ENCODE results near the gene GLRB.
A peak's percentile ranks its signal among the peaks of the same experiment; 100 is the strongest.
"Not testable (repeated sequence)": the region's sequence is repeated elsewhere in the genome, so short reads cannot be mapped to it uniquely, and the experiment has no call there.

The GLRB gene

GRCh38 chr4:157128395-157128794 is 52.4 kb downstream of the GLRB start:
- peak; percentile 6 for DNase-seq (ENCODE audit: low spot score)

- no peak for DNase-seq (ENCODE audit: low spot score)
Observed at GRCh38 chr4:157141976-157142375, 66.0 kb downstream of the GLRB start.

- DNase-seq (ENCODE audit: low spot score): no peak
Observed at GRCh38 chr4:157143369-157143768, 67.4 kb downstream of the GLRB start.

GRCh38 chr4:157151711-157152110 is 75.8 kb downstream of the GLRB start:
- no peak for DNase-seq (ENCODE audit: low spot score)

GRCh38 chr4:157165935-157166610 is 90.1 kb downstream of the GLRB start:
- DNase-seq (ENCODE audit: low spot score): no peak

- DNase-seq (ENCODE audit: low spot score): no peak
Observed at GRCh38 chr4:157170321-157170720, 94.4 kb downstream of the GLRB start.

DNA sequence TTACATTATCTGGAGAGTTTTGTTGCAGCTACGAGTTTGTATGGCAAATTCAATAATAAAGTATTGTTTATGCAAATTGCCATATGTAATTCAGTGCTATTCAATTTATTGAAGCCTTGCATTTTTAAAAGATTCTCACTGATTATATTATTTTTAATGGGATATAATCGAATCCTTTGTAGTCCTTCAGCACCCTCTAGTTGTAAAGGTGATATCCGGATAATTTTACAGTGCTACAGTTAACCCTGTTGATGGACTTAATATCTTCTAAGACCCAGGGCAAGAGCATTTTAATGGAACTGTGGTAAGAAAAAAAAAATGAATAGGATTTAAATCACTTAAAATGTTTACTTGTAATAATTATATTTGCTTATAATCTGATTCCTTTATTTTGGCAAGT is 96.1 kb downstream of the GLRB start:
- DNase-seq (ENCODE audit: low spot score): no peak

DNA sequence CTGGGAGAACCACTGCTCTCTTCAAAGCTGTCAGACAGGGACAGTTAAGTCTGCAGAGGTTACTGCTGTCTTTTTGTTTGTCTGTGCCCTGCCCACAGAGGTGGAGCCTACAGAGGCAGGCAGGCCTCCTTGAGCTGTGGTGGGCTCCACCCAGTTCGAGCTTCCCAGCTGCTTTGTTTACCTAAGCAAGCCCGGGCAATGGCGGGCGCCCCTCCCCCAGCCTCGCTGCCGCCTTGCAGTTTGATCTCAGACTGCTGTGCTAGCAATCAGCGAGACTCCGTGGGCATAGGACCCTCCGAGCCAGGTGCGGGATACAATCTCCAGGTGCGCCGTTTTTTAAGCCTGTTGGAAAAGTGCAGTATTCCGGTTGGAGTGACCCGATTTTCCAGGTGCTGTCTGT is 104.3 kb downstream of the GLRB start:
- DNase-seq (ENCODE audit: low spot score): not testable (repeated sequence)

- no peak for DNase-seq (ENCODE audit: low spot score)
Observed at GRCh38 chr4:157184300-157184699, 108.3 kb downstream of the GLRB start.

DNA sequence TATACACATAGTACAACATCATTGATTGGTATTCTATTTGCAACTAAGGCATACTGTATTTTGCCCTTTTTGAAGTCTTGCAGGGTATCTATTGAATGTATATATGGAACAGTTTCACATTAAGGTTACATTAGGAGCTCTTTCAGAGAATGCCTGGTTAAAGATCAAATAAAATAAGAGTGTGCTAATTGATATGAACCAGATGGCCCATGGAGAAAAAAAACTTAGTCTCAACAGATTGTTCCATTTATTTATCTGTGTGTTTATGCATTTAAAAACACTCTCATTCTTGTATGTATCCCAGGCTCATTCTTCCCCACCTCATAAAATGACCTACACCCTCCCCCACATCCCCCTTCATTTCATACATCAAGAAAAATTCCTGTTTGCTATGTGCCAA is 109.4 kb downstream of the GLRB start:
- DNase-seq (ENCODE audit: low spot score): no peak

DNA sequence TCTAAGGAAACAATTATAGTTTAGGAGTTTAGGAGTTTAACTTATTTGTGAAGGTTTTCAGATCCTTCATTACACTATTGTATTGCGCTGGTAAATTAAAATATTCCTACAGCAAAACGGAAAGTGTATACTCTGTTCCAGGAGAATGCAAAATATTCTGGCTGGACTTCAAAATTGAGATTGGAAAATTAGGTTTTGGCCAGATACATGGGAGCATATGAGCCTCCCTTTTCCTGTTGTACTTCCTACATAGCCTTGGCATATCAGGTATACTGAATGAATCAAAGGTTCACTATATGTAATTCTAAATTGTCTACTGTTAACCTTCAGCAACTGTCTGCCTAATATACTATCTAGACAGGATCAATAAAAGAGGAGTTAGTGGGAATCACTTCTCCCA is 119.4 kb downstream of the GLRB start:
- no peak for DNase-seq (ENCODE audit: low spot score)

GRCh38 chr4:157196046-157196445 is 120.1 kb downstream of the GLRB start:
- DNase-seq (ENCODE audit: low spot score): peak; percentile 29

- peak; percentile 66 for DNase-seq (ENCODE audit: low spot score)
Observed at GRCh38 chr4:157204634-157205244, 128.8 kb downstream of the GLRB start.

- DNase-seq (ENCODE audit: low spot score): peak; percentile 9
Observed at GRCh38 chr4:157217708-157218107, 141.8 kb downstream of the GLRB start.

DNA sequence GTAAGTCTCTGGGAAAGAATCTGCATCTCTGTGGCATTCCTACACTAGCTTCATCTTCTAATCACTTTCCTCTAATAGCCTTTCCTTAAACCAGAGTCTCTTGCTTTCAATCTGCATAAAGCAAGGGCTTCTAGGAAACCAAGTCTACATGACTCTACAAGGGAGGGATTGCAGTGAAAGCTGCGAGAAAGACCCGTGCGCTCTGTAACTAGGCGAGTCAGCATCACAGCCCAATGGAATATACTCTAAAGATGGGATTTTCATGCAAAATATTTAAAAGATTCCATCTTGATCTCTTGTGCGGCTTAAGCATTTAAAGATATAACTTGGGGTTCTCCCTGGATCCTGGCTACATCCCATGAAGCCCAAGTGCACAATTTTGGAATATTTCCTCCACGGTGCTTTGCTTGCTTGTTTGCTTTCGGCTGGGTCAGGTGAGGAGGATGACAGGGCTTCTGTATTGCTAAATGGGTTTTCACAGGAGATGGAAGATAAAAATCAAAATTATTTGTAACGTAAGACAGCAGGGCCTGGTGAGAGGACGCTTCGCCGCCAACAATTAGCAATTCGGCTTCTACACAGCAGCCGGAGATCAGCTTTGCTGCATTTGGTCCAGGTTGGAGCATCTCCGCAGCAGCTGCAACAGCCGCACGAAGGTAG is 143.9 kb downstream of the GLRB start:
- no peak for DNase-seq (ENCODE audit: low spot score)

DNA sequence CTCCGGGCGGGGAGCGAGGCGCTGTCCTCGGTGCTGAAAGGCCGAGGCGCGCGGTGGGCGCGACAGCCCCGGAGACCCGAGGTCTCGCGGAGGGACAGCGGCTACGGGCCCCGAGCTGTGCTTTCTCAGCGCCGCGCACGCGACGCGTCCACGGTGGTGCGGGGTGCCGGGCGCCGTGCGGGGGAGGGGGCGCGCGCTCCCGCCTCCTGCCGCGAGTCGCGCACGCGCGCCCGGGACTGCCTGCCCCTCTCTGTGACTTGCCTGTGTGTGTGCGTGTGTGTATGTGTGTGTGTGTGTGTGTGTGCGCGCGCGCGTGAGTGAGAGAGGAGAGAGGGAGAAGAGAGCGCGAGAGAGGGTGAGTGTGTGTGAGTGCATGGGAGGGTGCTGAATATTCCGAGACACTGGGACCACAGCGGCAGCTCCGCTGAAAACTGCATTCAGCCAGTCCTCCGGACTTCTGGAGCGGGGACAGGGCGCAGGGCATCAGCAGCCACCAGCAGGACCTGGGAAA is 144.5 kb downstream of the GLRB start, which contains the start of gene GRIA2:
Gene GRIA2, plus strand, starts transcription at position 358 of the 511 bp plus-strand sequence. CDS start 315 bp downstream, outside the sequence.
- peak; percentile 90 for DNase-seq (ENCODE audit: low spot score)

DNA sequence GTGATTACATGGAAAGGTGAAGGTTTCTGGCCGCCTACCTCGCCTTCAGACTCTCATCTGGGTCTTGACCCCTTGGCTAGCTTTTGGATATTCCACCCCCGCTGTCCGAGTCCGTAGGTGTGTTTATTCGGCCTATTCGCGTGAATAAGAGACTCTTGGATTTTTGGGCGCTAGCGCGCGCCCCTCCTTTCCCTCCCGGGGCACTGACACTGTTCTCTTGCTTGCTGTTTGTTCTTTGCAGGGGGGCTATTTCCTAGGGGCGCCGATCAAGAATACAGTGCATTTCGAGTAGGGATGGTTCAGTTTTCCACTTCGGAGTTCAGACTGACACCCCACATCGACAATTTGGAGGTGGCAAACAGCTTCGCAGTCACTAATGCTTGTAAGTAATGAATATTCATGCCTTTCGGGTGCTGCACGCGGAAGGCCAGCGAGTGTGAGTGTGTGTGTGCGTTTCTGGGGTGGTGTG is 145.5 kb downstream of the GLRB start:
- no peak for DNase-seq (ENCODE audit: low spot score)
